Stimulated activated CD8-positive, alpha-beta memory T cell treated with anti-CD3 and anti-CD28 coated beads, Interleukin-4, amount 100 ng/mL, for 24 hours (primary cell): Measurements from ENCODE around the gene STK32C.
"Not testable (repeated sequence)": the region's sequence is repeated elsewhere in the genome, so short reads cannot be mapped to it uniquely, and the experiment has no call there.

ENCODE experiments used
- DNase-seq: peaks from one replicate; pipeline ENCODE4 v3.0.0-alpha.2; 2020; ENCODE audit warnings: low read depth

STK32C gene

GRCh38 chr10:132337854-132338253, 30.1 kb upstream of the STK32C start:
- DNase-seq, result not testable (repeated sequence)

GRCh38 chr10:132336919-132337407, 29.2 kb upstream of the STK32C start:
- DNase-seq, result no peak

GRCh38 chr10:132336064-132336746, 28.5 kb upstream of the STK32C start:
- no peak for DNase-seq

GRCh38 chr10:132335189-132336063, 27.7 kb upstream of the STK32C start:
- DNase-seq, result no peak

- DNase-seq, result no peak
These were observed 27.0 kb upstream of the STK32C start for GRCh38 chr10:132334631-132335188.

GRCh38 chr10:132333386-132333785, 25.6 kb upstream of the STK32C start:
- no peak for DNase-seq

GRCh38 chr10:132332433-132332754, 24.6 kb upstream of the STK32C start:
- DNase-seq, result no peak

- peak; percentile 98 for DNase-seq
These were observed 24.1 kb upstream of the STK32C start, which contains the start of gene LRRC27 for GRCh38 chr10:132331601-132332432. TSS of gene LRRC27 (plus strand) at chr10:132332193. CDS start at chr10:132333525, 1,332 bp downstream.

GRCh38 chr10:132330486-132330833, 22.7 kb upstream of the STK32C start:
- DNase-seq, result no peak

GRCh38 chr10:132329565-132330485, 22.1 kb upstream of the STK32C start:
- DNase-seq, result no peak

GRCh38 chr10:132328738-132329137, 21.0 kb upstream of the STK32C start:
- no peak for DNase-seq

- no peak for DNase-seq
These were observed 20.4 kb upstream of the STK32C start for GRCh38 chr10:132328106-132328505.

- peak; percentile 34 for DNase-seq
These were observed 19.2 kb upstream of the STK32C start for GRCh38 chr10:132326925-132327324.

GRCh38 chr10:132326344-132326889, 18.7 kb upstream of the STK32C start:
- no peak for DNase-seq

- no peak for DNase-seq
These were observed 16.4 kb upstream of the STK32C start for GRCh38 chr10:132324186-132324585.

- no peak for DNase-seq
These were observed 14.9 kb upstream of the STK32C start for GRCh38 chr10:132322586-132323048.

- DNase-seq, result no peak
These were observed 14.0 kb upstream of the STK32C start for GRCh38 chr10:132321726-132322125.

GRCh38 chr10:132320654-132321469, 13.1 kb upstream of the STK32C start:
- no peak for DNase-seq

GRCh38 chr10:132319853-132320653, 12.3 kb upstream of the STK32C start:
- DNase-seq, result peak; percentile 26
